Activated gamma-delta T cell (primary cell): ENCODE data around the gene CILP.
"Not testable (repeated sequence)": the region's sequence is repeated elsewhere in the genome, so short reads cannot be mapped to it uniquely, and the experiment has no call there.

Experiments
- DNase-seq: peaks from one replicate; lab custom pipeline; 2025; lab: John Stamatoyannopoulos, UW
- total RNA-seq, 2 donors: gene quantifications; one replicate each; lab custom pipeline; 2026; lab: John Stamatoyannopoulos, UW

CILP gene, protein sequence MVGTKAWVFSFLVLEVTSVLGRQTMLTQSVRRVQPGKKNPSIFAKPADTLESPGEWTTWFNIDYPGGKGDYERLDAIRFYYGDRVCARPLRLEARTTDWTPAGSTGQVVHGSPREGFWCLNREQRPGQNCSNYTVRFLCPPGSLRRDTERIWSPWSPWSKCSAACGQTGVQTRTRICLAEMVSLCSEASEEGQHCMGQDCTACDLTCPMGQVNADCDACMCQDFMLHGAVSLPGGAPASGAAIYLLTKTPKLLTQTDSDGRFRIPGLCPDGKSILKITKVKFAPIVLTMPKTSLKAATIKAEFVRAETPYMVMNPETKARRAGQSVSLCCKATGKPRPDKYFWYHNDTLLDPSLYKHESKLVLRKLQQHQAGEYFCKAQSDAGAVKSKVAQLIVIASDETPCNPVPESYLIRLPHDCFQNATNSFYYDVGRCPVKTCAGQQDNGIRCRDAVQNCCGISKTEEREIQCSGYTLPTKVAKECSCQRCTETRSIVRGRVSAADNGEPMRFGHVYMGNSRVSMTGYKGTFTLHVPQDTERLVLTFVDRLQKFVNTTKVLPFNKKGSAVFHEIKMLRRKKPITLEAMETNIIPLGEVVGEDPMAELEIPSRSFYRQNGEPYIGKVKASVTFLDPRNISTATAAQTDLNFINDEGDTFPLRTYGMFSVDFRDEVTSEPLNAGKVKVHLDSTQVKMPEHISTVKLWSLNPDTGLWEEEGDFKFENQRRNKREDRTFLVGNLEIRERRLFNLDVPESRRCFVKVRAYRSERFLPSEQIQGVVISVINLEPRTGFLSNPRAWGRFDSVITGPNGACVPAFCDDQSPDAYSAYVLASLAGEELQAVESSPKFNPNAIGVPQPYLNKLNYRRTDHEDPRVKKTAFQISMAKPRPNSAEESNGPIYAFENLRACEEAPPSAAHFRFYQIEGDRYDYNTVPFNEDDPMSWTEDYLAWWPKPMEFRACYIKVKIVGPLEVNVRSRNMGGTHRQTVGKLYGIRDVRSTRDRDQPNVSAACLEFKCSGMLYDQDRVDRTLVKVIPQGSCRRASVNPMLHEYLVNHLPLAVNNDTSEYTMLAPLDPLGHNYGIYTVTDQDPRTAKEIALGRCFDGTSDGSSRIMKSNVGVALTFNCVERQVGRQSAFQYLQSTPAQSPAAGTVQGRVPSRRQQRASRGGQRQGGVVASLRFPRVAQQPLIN
- total RNA-seq, result 1.0 to 1.7 reads per million in 2 donors

GRCh38 chr15:65210770-65211481, at the start of gene CILP:
Gene CILP (minus strand): TSS chr15:65211473. CDS start chr15:65209755, 1,718 bp downstream.
- DNase-seq, result no peak

GRCh38 chr15:65260968-65261367, 49.7 kb upstream of the CILP start:
- no peak for DNase-seq

GRCh38 chr15:65259367-65259797, 48.1 kb upstream of the CILP start:
- no peak for DNase-seq

DNA sequence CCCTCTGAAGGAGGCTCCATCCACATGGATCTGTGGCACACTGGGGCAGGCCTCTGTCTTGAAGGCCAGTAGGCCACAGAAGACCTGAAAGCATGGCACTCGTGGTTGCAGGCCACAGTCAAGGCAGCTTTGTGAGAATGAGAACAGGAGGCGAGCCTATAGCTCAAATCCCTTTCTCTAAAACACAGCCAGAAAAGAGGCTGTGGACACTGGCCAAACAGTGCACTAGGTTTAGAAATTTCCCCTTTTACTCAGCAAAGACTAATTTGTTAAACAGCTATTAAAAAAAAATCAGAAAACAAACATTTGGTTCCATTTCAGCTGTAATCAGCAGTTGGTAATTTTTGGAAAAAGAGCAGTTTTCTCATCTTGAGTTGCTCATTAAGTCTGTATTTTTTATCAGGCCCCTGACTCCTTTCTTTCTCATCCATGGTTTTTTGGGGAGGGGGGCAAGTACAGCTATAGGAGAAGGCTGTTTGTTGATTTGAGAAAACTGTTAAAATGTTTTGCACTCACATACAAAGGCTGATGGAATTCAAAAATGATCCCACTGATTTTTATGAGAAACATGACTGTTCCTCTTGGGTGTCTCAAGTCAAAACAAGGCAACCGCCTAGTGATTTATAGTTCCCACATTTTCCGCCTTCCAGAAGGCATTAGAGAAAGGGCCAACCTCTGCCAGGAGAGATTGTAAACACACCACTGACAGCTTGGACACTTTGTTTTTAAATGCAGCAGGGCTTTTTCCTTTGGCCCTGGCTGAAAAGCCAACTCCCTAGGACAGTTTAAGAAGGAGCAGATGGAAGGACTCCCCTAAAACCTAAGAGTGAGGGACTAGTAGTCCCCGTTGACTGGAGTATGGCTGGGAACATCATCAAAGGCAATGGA, 47.3 kb upstream of the CILP start:
- no peak for DNase-seq

DNA sequence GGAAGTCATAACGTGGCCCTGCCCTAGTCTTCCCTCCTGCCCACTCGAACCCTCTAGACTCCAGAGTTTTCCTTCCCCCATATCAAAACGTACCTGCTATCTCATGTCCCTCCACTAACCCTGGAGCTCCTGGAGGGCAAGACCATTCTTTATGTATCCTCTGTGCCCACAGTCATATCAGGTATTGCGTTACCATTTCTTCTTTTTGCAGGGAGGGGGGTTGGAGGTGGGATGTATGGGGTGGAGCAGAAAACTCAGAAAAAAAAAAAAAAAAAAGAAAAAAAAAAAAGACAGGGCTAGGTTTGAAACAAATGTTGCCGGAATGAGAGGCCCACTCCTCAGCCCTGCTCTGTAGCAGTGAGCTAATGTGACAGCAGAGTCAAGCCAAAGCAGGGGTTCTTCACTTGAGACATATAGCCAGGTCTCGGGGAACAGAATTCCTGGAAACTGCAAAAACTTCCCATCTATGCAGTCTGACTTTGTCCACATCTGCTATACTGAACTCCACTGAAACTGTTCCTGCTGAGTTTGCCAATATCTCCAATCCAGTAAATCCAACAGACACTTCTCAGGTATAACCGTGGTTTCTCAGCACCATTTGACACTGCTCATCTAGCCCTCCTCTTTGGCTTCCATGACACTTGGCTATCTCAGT, 44.3 kb upstream of the CILP start:
- DNase-seq, result no peak

DNA sequence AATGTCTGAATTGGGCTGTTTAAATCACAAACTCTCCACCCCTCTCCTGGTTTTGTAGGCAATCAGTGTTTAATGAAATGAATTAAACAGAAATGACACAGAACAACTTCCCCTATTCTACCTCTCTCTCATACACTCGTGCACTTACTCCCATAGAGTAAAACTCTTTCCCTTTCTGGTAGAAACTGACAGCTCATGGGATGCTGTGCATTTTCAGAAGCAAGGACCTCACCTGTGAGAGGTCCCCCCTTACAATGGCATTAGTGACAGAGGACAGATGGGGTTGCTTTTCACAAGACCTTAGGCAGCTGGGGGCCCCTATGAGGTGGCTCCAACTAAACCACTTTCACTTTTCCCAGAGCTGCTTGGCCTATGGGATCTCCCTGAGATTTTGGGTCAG, 43.5 kb upstream of the CILP start:
- no peak for DNase-seq

GRCh38 chr15:65254356-65254755, 43.1 kb upstream of the CILP start:
- DNase-seq, result no peak

DNA sequence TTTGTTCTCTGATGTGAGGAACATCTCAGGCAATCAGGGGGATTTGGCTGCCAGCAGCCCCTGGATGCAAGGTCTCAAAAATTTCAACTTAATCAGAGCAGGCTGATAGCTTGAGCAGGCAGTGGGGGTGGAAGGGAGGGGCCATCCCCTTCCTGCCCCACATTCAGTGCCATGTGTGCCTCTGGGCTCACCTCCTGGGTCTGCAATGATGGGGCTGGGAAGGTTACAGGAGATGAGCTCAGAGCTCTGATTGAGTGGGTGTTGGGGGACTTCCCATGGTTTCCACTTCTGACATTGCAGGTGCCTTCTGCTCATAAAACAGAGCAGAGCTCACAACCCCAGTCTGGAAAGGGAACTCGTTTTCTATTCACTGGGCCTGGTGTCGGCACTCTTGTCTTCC, 38.4 kb upstream of the CILP start:
- DNase-seq, result no peak

DNA sequence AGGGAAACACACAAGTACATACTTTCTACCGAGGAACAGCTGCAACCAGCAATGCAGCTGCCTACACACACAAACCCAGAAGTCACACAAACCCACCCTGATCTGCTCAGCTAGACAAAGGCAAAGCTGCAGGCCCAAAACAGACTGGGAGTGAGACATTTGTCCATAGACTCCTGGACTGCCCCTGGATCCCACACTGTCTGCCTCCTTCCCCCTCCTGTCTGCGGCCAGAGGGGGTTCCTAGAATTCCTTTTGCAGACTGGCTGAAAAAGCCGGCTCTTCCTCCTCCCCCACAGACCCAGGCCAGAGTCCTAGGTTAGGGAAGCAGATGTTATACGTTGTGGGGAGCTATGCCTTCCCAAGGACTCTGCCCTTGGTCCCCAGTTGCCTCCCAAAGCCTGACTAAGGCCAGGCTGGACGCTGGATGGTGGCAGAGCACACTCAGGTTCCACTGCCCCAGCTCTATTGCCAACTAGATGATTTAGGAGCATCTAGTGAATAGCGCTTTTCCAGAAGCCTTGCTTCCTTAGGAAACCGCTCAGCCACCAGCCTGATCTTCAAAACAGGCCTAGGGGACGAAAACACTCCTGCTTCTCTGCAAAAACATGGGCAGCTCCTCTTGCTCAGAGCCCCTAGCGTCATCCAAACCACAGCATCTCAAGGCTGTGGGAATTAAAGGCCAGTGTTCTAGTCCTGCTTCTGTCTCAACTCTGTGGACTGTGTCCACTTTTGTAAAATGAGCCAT, 37.4 kb upstream of the CILP start:
- DNase-seq, result no peak

- no peak for DNase-seq
These were observed 35.7 kb upstream of the CILP start for GRCh38 chr15:65246939-65247338.

GRCh38 chr15:65246026-65246714, 34.9 kb upstream of the CILP start:
- no peak for DNase-seq

- no peak for DNase-seq
These were observed 34.0 kb upstream of the CILP start for GRCh38 chr15:65245096-65245856.

DNA sequence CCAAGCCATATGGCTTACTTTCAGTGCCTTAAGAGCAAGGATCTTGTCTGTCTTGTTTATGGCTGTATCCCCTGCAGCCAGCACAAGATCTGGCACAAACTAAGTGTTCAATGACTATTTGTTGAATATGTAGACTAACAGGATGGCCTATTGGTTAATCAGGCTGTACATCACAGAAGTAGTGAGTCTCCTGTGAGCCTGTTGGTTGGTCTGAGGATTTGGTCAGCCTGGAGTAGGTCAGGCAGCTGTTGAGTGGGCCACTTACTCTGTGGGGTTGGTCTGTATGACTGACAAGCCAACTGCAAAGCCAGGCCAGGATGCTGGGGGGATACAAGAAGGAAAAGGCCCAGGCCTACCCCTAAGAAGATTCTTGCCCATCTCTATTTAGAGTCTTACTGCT, 33.4 kb upstream of the CILP start:
- DNase-seq, result no peak

GRCh38 chr15:65236443-65236842, 25.2 kb upstream of the CILP start:
- DNase-seq, result not testable (repeated sequence)

DNA sequence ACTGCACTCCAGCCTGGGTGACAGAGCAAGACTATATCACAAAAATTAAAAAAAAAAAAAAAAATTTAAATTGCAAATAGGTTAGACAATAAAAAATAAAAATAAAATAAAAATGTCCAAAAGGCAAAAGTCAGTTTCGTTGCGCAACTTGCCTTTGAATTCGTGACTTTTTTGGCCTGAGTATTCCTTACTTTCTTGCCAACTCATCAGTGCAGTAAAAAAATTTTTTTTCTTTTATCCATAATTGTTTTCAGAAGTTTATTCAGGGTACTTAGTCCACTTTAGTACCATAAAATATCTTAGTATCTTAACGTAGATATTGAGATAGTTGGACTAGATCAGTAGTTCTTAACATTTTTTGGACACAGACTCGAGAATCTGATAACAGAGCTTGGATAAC, 22.4 kb upstream of the CILP start:
- no peak for DNase-seq

DNA sequence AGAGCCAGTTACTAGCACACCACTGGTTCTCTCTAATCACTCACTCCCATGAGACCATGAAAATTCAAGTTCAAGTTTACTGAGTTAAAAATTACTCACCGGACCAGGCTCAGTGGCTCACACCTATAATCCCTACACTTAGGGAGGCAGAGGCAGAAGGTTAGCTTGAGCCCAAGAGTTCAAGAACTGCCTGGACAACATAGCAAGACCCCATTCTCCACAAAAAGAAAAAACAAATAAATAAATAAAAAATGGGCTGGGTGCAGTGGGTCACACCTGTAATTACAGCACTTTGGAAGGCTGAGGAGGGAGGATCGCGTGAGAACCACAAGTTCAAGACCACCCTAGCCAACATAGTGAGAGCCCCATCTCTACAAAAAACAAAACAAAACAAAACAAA, 21.2 kb upstream of the CILP start:
- no peak for DNase-seq

DNA sequence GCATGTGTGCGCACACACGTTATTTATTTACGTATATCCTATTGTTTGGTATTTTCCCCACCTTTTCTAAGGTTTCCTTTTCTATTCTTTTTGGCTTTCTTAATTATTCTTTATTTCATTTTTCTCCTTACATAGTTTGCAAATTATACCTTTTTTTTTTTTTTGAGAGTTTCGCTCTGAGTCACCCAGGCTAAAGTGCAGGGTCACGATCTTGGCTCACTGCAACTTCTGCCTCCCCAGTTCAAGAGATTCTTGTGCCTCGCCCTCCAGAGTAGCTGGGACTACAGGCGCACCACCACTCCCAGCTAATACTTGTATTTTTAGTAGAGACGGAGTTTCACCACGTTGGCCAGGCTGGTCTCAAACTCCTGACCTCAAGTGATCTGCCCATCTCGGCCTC, 20.0 kb upstream of the CILP start:
- no peak for DNase-seq

DNA sequence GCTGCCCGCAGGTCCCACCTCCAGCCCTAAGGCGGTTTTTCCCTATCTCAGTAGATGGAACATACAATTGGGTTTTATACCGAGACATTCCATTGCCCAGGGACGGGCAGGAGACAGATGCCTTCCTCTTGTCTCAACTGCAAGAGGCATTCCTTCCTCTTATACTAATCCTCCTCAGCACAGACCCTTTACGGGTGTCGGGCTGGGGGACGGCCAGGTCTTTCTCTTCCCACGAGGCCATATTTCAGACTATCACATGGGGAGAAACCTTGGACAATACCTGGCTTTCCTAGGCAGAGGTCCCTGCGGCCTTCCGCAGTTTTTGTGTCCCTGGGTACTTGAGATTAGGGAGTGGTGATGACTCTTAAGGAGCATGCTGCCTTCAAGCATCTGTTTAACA, 15.6 kb upstream of the CILP start:
- DNase-seq, result not testable (repeated sequence)
